GM23338 (cell line): ENCODE results near the gene NIN.

ENCODE experiments used
- CREB1 ChIP-seq: fragments of 250-450 bp; sonication (Bioruptor Pico); IDR thresholded peaks from 2 replicates; pipeline ENCODE4 v1.5.0; 2020; ENCODE audit warnings: low read depth, mild to moderate bottlenecking, moderate library complexity
- CTCF ChIP-seq, 2 experiments: fragments of 200-600 bp in 1 of 2; sonication (generic) in 1 of 2; conservative IDR thresholded peaks; 2 replicates each; pipeline versions ENCODE4 v1.5.1 to v1.6.1; 2016 to 2017; ENCODE audit warnings: antibody characterized with exemption in 2 of 2, low read depth in 2 of 2, mild to moderate bottlenecking in 2 of 2, moderate library complexity in 1 of 2
- EZH2 ChIP-seq: fragments of 200-600 bp; sonication (generic); IDR thresholded peaks from one replicate; pipeline ENCODE4 v1.8.0; 2017; ENCODE audit warnings: antibody characterized with exemption, mild to moderate bottlenecking, low read depth; ENCODE audit not compliant: unreplicated experiment
- EZH2phosphoT487 ChIP-seq: fragments of 200-600 bp; sonication (generic); IDR thresholded peaks from one replicate; pipeline ENCODE4 v1.8.1; 2018; ENCODE audit warnings: antibody characterized with exemption; ENCODE audit not compliant: unreplicated experiment
- JUNB ChIP-seq: IDR thresholded peaks from one replicate; pipeline ENCODE4 v1.6.1; 2016; ENCODE audit warnings: antibody characterized with exemption; ENCODE audit not compliant: unreplicated experiment
- NANOG ChIP-seq: IDR thresholded peaks from 2 replicates; pipeline ENCODE4 v1.6.1; 2016; ENCODE audit warnings: antibody characterized with exemption, borderline replicate concordance
- POLR2AphosphoS5 ChIP-seq: IDR thresholded peaks from 2 replicates; pipeline ENCODE4 v1.6.1; 2016; ENCODE audit warnings: antibody characterized with exemption, low read depth
- STAT1 ChIP-seq: IDR thresholded peaks from one replicate; pipeline ENCODE4 v1.6.1; 2016; ENCODE audit warnings: antibody characterized with exemption; ENCODE audit not compliant: unreplicated experiment
- ZNF114 ChIP-seq: fragments of 250-450 bp; sonication (Bioruptor Pico); IDR thresholded peaks from 2 replicates; pipeline ENCODE4 v1.5.0; 2020; ENCODE audit warnings: mild to moderate bottlenecking, moderate library complexity
- ZNF331 ChIP-seq: fragments of 250-450 bp; sonication (Bioruptor Pico); IDR thresholded peaks from 2 replicates; pipeline ENCODE4 v1.5.0; 2020; ENCODE audit warnings: low read depth, mild to moderate bottlenecking, moderate library complexity
- ZNF462 ChIP-seq: fragments of 250-450 bp; sonication (Bioruptor Pico); IDR thresholded peaks from 2 replicates; pipeline ENCODE4 v1.5.0; 2020; ENCODE audit warnings: mild to moderate bottlenecking, moderate library complexity
- TF ChIP-seq, protein P1 (sequence below): IDR thresholded peaks from 2 replicates; pipeline ENCODE4 v1.6.1; 2016; ENCODE audit warnings: antibody characterized with exemption
- TF ChIP-seq, protein P2 (sequence below): IDR thresholded peaks from one replicate; pipeline ENCODE4 v1.6.1; 2018; ENCODE audit warnings: antibody characterized with exemption; ENCODE audit not compliant: unreplicated experiment

DNA sequence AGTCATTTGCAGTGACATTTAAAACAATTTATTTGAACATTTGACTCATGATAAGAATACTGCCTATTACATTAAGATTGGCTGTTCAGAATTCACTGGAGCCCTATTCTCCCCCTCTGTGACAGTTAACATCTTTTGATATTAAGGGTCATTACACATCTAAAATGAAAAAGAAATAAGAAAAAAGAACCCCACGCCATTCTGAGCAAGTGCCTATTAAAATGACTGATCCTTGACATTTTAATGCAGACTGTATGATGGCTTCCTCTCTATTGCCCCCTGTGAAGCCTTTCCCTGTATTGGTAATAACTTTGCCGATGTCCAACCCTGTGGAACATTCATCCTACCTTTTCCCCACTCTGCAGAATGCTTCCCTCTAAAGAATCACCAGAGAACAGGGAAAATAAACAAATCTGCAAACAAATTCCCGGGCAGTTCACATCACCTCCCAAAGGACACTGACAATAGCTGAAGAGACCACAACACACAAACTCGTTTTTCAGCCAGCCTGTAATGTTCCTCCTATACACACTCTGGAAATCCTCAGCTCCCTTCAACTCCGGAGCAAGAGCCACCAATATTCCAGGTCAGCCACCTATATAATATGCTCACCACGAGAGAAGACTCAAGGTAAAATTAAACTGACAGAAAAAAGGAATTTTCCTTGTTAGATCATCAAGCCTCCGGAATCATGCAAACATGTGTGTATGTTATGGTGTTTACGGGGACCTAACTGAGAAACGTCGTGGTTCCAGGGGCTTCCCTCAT is 2.1 kb downstream of the NIN start:
- TF ChIP-seq EZH2 (no peak), CTCF (conservative IDR thresholded peaks at IDR 0.05; ENCODE audit: low read depth in 2 of 2) (no peak), POLR2AphosphoS5 (no peak), ZNF114 (CRISPR knock-in tag) (no peak), CREB1 (no peak), EZH2phosphoT487 (no peak), JUNB (no peak), STAT1 (no peak), ZNF331 (CRISPR knock-in tag) (no peak), ZNF462 (CRISPR knock-in tag) (no peak), NANOG (no peak)
- TF ChIP-seq, protein P1, sequence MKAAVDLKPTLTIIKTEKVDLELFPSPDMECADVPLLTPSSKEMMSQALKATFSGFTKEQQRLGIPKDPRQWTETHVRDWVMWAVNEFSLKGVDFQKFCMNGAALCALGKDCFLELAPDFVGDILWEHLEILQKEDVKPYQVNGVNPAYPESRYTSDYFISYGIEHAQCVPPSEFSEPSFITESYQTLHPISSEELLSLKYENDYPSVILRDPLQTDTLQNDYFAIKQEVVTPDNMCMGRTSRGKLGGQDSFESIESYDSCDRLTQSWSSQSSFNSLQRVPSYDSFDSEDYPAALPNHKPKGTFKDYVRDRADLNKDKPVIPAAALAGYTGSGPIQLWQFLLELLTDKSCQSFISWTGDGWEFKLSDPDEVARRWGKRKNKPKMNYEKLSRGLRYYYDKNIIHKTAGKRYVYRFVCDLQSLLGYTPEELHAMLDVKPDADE = no peak
- TF ChIP-seq, protein P2, sequence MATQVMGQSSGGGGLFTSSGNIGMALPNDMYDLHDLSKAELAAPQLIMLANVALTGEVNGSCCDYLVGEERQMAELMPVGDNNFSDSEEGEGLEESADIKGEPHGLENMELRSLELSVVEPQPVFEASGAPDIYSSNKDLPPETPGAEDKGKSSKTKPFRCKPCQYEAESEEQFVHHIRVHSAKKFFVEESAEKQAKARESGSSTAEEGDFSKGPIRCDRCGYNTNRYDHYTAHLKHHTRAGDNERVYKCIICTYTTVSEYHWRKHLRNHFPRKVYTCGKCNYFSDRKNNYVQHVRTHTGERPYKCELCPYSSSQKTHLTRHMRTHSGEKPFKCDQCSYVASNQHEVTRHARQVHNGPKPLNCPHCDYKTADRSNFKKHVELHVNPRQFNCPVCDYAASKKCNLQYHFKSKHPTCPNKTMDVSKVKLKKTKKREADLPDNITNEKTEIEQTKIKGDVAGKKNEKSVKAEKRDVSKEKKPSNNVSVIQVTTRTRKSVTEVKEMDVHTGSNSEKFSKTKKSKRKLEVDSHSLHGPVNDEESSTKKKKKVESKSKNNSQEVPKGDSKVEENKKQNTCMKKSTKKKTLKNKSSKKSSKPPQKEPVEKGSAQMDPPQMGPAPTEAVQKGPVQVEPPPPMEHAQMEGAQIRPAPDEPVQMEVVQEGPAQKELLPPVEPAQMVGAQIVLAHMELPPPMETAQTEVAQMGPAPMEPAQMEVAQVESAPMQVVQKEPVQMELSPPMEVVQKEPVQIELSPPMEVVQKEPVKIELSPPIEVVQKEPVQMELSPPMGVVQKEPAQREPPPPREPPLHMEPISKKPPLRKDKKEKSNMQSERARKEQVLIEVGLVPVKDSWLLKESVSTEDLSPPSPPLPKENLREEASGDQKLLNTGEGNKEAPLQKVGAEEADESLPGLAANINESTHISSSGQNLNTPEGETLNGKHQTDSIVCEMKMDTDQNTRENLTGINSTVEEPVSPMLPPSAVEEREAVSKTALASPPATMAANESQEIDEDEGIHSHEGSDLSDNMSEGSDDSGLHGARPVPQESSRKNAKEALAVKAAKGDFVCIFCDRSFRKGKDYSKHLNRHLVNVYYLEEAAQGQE = no peak
